Cerebellar cortex (tissue), 1 donor: ENCODE results near the gene DMAC2L.

ENCODE experiments used
- DNase-seq: peaks from one replicate; pipeline ENCODE4 v3.0.0-alpha.2; 2015; ENCODE audit warnings: low spot score

Gene DMAC2L

DNA sequence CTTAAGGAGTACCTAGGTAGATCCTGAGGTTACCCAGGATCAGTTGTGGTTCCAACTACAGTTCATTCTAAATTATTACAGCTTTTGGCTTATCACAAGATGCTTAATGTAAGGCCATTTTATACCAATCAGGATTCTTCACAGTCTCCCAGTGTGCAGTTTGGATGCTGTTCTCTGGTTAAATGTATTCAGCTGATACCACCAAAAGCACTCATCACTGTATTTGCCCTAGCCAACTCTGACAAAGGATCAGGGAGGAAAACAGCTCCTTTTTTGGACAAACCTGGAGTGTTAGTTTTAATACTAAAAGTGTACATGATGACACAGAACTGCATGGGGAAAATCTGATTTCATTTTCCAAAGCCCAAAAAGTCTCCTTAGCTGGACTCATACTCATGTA, 19.5 kb downstream of the DMAC2L start:
- DNase-seq = no peak

DNA sequence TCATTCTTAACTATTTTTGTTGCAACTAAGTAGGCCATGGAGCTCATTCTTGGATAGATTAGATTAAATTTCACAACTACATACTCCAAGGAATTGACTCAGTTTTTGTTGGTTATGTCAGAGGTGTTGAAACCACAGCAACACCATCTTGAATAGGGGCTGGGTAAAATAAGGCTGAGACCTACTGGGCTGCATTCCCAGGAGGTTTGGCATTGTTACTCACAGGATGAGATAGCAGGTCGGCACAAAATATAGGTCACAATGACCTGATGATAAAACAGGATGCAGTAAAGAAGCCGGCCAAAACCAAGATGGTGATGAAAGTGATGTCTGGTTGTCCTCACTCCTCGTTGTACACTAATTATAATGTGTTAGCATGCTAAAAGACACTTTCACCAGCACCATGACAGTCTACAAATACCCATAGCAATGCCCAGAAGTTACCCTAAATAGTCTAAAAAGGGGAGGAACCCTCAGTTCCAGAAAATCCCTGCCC, 20.9 kb downstream of the DMAC2L start:
- peak; percentile 41 for DNase-seq

DNA sequence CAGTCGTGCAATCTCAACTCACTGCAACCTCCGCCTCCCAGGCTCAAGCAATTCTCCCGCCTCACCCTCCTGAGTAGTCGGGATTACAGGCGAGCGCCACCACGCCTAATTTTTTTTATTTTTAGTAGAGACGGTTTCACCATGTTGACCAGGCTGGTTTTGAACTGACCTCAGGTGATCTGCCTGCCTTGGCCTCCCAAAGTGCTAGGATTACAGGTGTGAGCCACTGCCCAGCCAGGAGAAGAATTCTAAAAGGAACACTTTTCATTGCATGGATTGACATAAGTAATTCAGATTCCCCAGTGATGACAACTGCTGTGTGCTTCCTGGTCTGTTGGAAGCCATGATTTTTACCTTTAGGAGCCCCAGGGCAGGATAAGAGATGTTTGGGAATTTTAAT, 22.1 kb downstream of the DMAC2L start:
- DNase-seq = no peak

DNA sequence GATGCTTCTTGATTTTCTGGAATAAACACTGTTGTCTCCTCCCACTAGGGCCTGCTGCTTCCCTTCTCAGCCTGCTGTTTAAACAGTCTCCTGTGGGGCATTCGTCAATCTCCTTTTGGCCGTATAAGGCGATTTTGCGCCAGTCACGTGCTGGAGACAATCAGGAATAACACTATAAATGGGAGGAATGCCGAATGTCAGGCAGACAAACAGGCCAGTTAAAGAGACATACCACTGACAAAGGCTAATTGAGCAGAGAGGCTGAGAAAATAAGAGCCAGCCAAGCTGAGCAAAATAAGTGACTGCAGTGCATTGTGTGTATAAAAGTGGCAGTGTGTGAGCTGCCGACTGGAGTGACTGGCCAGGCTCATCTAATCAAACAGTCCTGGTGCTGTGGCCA, 23.3 kb downstream of the DMAC2L start:
- DNase-seq = peak; percentile 96

DNA sequence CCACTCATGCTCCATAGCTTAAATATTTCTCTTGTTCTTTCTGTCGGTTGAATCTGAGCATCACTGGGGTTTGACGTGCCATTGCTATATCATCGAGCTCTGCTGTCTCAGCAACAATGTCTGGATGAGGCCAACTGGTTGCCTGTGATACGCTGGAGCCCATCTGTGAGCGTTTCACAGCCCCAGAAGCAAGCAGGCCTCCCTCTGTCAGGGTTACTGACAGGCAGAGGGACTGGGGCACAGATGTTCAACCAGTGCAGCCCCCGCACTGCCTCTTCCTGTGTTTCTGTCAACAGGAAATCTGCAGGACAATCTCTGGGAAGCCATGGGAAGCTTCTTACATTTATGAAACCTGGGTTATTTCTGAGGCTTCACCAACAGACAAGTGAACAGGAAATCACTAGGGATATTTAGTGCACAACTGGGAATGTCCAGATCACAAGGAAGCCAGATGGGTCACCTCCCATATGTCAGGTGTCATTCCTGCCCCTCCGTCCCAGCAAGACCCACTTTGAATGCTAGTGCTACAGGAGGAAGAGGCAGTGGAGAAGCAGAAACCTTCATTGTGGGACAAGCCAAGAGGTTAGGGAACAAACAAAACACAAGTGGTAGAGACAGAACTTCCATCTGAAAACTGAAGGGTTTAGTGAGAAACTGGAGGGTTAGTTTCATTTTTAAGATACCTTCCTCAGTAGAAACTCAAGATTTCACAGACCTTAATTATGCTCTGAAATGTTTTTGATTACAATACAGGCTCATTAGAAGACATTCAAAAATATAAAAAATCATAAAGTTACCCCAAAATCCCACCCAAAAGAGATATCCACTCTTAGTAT, 24.1 kb downstream of the DMAC2L start:
- DNase-seq = peak; percentile 53

DNA sequence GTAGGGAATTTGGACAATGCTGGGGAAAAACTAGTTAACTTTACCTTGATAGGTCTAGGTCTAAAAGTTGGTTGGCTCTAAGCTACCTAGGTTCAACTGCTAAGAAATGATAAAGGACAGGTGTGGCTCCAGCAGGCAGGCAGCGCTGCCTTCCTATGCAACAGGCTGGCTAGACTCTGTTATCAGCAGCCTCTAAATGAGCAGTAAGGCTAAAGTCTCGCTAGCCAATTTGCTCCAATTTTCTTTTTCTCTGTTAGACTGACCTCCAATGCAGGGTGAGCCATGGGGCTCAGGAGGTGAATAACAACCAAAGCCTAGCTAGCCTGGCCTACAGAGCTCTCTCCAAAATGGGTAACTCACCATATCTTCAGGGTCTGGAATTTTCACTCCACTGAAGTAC, 26.5 kb downstream of the DMAC2L start:
- no peak for DNase-seq

DNA sequence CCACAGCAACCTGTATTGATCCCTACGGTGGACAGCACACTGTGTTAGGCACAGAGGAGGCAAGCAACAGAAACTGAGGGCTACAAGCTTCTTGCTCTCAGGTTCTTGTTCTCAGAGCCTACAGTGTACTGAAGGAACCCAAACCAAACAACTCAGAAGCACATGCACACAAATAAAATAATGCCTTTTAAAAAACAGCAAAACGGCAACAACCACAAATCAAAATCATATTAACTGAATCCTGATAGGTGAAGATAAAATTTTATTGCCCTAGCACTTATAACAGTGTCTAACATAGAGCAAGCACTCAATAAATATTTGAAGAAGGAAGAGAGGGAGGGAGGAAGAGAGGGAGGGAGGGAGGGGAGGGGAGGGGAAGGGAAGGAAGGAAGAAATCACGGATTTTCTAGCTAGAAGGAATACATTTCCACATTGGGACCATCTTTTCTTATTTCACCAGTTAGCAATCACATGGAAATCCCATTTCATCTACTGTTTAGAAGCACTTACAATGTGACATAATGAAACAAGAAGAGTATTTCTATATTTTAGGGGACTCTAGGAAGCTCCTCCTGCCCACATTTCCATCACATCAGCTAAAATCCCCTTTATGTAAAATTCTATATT, 27.2 kb downstream of the DMAC2L start:
- no peak for DNase-seq

DNA sequence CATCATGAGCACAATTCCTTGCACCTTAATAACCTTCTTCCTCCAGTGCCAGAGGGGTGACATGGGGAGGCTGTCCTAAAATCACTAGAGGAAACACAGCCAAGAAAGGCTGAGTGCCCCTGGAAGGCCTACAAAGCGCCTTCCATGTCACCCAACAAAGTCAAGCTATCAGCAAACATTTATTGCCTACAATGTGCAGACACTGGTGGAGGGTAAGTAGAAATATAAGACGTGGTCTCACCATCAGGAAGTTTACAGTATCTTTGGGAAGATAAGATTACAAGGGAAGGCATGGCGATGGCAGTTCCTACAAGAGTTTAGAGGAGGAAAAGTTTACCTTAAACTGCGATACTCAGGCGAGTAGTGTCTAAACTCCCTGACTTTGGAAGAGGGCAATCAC, 27.9 kb downstream of the DMAC2L start:
- DNase-seq = no peak

DNA sequence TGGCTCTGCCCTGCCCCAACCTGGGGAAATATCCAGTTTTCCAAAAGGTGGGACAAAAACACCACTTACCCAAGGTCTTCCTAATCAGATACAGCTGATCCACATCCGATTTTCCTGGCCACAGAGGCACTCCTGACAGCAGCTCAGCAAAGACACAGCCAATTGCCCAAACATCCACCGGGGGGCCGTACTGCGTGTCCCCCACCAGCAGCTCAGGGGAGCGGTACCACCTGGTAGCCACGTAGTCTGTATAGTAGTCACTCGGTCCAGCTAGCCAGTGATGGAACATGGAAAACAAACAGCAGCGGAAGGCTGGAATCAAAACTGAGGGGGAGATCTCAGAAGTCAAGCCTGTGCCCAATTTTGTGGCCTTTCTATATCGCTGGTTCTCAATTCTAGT, 28.8 kb downstream of the DMAC2L start:
- DNase-seq = no peak

DNA sequence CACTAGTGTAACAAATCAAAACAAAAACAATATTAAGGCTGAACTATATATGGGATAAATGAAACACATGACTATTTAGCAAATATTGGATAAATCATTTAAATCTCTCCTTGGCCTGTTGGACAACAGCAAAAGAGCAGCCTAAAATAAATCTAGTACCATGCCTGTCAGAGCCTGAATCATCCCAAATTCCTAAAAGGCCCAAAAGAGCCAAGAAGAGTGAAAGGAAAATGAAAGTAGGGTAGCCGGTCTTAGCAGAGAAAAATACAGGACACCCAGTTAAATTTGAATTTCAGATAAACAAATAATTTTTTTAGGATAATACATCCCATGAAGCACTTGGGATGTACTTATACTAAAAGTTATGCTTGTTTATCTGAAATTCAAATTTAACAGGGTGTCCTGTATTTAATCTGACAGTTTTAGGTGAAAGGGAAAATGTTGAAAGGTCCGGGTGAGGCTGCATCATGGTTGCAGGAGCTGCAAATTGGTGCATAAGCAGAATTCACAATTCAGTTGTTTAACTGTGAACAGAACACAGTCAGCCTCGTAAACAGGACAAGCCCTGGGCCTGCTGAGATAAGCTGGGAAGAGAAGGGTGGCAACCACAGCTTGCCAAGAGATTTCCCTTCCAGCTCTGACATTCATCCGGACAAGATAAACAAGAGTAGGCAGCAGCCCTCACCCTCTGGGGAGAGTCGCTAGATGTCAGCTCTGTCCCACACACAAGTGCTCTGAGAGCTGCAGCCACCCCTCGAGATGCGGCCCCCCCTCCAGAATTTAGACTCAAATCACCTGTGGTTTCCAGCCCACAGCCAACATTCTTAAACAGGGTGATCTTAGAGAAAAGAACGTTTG, 30.3 kb downstream of the DMAC2L start:
- peak; percentile 81 for DNase-seq

DNA sequence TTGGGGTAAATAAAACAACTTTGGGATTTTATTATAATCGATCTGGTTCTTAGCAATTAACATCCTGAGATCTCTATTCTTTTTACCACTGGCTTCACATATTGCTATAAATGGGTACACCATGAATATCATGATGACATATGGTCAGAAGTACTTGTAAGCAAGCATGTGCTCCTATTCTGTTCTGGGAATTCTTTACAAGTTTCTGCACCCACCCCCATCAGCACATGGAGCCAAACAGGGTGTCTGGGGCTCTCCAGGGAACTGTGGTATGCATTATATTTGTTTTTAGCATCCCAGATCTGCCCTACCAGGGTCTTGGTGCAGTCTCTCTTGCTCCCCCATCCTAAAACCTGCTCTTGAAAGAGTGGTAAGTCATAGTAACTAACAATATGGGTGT, 31.3 kb downstream of the DMAC2L start:
- DNase-seq = no peak

DNA sequence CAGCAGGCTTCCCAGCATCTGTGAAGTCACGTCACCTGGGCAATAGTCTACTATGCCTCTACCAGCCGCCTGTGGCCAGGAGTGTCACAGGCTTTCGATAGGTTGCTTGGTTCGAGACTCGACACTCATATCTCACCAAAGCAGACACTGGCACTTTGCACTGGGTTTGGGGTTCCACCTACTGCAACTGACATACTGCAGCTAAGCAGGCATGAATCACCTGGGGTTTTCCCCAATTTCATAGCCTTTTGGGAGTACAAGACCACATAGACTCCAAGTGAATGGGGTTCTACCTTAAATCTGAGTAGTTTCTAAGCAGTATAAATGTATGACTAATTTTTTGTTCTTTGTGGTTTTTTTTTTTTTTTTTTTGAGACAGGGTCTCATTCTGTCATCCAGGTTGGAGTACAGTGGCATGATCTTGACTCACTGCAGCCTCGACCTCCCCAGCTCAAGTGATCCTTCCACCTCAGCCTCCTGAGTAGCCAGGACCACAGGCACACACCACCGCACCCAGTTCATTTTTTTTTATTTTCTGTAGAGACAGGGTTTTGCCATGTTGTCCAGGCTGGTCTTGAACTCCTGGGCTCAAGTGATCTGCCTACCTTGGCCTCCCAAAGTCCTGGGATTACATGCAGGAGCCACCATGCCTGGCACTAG, 32.1 kb downstream of the DMAC2L start:
- DNase-seq = no peak

DNA sequence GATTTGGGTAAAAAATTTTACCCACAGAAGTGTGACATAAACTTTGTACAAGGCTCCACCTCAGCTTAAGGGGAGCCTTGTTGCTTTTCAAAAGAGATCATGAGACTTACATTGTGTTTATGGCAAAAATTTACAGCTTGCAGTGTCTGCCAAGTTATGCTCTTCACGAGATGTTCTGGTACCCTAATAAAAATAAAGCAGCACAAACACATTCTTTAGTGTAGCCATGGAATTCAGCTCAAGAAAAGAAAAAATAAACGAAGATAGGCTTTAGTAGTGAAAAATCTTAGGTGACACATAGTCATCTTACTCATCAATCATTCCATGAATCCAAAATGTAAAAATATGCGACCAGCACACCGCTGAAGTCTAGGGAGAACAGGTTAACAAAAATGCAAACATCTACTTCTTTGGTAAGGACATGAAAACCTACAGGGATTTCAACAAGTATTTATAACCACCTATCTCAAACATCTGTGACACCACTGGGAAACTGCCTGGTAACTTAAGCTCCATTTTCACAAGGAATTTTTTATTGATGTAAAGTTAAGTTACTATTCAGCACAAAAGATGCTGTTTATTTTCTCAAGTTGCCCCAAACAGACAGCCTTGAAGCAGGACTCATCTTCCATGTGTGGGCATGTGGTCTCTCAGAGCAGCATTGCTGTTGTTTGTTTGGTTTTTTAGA, 32.9 kb downstream of the DMAC2L start:
- DNase-seq = no peak

DNA sequence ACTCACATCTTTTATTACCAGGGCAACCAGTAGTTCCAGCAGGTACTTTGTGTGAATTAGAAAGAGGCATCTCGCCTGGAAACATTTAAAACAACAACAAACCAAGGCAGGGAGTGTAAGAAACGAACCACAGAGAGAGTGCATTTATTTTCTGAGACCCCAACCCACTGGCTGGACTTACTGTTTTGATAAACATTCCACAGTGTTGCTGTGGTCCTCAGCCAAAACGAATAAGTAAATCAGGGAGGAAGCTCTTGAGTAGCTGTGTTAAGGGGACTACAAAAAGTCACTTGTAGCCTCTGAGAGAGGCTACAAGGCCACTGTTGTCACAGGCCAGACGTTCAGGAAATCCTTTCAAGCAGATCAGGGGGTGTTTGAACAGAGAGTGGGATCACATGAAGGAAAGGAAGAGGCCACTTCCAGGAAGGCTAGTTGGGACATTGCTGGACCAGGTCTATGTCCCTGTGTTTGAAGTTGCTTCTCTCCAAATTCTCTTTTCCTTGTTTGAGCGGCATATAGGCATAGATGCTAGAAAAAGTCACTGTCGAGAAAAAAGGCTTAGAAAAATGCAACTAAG, 33.8 kb downstream of the DMAC2L start:
- no peak for DNase-seq

DNA sequence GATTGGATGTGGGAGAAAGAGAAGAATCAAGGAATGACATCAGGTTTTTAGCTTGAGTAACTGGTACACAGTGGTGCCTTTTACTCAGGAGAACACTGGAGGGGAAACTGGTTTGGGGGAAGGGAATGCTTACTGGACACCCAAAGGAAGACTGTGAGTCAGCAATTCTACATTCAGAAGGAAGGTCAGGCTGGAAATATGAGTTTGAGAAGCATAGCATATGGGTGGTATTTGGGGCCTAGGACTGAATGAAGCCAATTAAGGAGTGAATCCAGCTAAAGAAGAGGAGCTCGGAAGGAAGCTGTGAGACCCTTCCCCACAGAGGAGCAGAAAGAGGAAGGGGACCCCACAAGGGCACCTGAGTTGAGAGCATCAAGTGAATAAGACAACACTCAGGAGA, 35.4 kb downstream of the DMAC2L start:
- DNase-seq = no peak

DNA sequence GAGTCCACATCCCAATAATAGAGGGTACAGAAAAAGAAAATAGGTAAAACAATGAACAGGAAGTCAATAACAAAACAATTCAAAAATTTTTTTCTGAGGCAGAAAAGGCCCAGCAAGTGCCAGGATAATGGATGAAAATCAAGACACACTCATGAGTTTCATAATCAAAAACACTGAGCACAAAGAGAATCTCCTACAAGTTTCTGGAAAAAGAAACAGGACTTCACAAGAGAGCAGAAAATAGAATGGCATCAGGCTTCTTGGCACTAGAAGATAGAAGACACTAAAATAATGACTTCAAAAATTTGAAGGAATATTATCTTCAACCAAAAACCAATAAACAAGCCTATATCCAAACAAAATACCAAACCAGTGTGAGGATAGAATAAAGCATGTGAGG, 36.8 kb downstream of the DMAC2L start:
- no peak for DNase-seq

DNA sequence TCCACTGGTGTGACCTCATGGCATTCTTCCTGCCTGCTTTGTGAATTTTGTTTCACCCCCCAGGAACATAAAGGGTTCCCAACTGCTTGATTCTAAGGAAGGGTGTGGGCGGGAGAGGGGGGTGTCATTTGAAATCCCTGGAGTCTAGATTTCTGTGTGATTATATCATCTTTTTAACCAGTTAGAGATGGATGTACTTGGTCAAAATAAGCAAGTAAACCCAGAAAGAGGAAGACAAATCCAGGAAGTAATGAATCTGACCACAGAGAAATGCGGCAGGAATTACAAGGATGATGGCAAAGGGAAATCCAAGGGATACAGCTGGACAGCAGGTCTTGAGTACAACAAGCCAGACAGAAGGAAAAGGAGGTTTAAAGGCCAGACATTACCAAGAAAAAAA, 38.9 kb downstream of the DMAC2L start:
- DNase-seq = no peak

DNA sequence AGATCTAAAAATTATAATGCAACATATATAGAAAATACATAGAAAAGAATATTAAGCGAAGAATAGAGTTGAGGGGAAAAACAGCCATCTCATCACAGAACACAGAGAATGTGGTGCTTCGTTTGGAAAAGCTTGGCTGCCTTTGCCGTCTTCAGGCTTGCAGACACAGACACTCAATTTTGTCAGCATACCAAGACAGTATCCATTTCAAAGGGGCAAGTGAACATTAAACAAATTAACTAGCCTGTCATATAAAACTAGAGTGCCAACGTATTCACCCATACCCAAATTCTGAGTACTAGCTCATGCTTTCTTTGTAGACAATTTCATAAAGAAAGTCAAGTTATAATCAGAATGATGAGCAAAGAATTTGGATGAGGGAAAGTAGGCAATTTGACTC, 40.5 kb downstream of the DMAC2L start:
- DNase-seq = no peak

DNA sequence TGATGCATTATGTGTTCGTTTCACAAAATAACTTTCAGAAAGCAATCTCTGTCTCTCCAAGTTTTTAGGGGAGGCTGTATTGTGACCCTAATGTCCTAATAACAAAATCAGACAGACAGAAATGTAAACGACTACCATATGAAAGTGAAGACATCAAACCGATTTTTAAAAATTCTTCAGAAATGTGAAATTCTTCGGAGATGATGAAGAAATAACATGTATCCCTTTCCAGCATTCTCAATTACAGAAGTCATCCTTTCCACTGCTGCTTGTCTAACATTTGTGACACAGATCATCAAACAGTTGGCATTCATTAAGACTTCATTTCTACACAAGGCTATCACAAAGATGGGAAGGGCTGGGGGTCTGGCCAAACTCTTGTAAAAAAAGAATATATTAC, 41.0 kb downstream of the DMAC2L start:
- DNase-seq = no peak

DNA sequence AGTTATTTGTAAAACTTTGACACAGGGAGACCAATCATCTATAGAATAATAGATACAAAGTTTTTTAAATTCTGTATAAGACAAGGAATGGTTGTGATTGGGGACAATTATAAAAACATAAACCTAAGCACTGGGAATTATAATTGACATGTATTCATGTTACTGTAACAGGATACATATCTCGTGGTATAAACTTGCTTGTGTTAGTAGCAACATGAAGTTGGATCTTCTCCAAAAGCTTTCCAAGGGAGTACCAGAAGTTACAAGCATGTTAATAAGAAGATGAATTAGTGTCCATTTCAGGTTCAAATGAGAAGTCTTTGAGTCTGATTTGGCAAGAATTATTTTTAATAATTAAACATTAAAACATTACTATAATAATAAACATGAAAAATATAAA, 42.4 kb downstream of the DMAC2L start:
- no peak for DNase-seq

DNA sequence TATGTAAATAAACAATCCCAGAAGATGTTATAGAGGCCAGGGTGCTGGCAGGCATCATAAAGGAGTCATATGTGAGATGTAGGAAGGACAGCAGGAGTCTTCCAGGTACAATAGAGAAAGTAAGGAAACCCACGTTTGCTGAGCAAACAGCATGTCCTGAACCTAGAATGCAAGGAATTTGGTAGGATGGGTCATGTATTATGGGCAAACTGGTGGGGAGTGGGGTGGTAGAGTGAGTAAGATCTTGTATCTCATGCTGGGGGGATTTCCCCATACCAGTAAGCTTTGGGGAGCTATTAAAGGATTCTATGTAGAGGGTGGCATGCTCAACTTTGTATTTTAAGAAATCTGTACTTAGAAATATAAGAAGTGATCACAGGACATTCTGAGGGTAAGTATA, 43.6 kb downstream of the DMAC2L start:
- DNase-seq = no peak
